ENCODE data around the gene HCN2.

GRCh38 chr19:644789-645188 lies 55.1 kb downstream of the HCN2 start:
- TF ChIP-seq, protein P1, sequence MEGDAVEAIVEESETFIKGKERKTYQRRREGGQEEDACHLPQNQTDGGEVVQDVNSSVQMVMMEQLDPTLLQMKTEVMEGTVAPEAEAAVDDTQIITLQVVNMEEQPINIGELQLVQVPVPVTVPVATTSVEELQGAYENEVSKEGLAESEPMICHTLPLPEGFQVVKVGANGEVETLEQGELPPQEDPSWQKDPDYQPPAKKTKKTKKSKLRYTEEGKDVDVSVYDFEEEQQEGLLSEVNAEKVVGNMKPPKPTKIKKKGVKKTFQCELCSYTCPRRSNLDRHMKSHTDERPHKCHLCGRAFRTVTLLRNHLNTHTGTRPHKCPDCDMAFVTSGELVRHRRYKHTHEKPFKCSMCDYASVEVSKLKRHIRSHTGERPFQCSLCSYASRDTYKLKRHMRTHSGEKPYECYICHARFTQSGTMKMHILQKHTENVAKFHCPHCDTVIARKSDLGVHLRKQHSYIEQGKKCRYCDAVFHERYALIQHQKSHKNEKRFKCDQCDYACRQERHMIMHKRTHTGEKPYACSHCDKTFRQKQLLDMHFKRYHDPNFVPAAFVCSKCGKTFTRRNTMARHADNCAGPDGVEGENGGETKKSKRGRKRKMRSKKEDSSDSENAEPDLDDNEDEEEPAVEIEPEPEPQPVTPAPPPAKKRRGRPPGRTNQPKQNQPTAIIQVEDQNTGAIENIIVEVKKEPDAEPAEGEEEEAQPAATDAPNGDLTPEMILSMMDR (IDR thresholded peaks at IDR 0.05): no peak
- no peak for TF ChIP-seq POLR2AphosphoS5 (IDR thresholded peaks at IDR 0.05)
- no peak for TF ChIP-seq POLR2A (IDR thresholded peaks at IDR 0.05)

Measured in breast epithelium (tissue), 3 donors.